Kidney glomerular epithelial cell (primary cell): ENCODE results near the gene PID1.

Experiments
- DNase-seq: peaks from one replicate; lab custom pipeline; 2025; lab: John Stamatoyannopoulos, UW

Gene PID1

GRCh38 chr2:229270551-229271410, at the start of gene PID1:
TSS of gene PID1 (minus strand) at chr2:229271287. CDS start at chr2:229271043, 244 bp downstream.
- DNase-seq: no peak

GRCh38 chr2:229319558-229319957, 48.5 kb upstream of the PID1 start:
- DNase-seq: no peak

- DNase-seq: no peak
Measured at GRCh38 chr2:229314117-229314516, 43.0 kb upstream of the PID1 start.

- DNase-seq: no peak
Measured at GRCh38 chr2:229313591-229313990, 42.5 kb upstream of the PID1 start.

- no peak for DNase-seq
Measured at GRCh38 chr2:229301237-229301636, 30.1 kb upstream of the PID1 start.

GRCh38 chr2:229300790-229301189, 29.7 kb upstream of the PID1 start:
- no peak for DNase-seq

GRCh38 chr2:229300371-229300770, 29.3 kb upstream of the PID1 start:
- no peak for DNase-seq

GRCh38 chr2:229297247-229297646, 26.2 kb upstream of the PID1 start:
- DNase-seq: no peak

- no peak for DNase-seq
Measured at GRCh38 chr2:229296536-229296935, 25.4 kb upstream of the PID1 start.

- DNase-seq: no peak
Measured at GRCh38 chr2:229296016-229296415, 24.9 kb upstream of the PID1 start.

- DNase-seq: no peak
Measured at GRCh38 chr2:229287823-229288222, 16.7 kb upstream of the PID1 start.

GRCh38 chr2:229282758-229283546, 11.9 kb upstream of the PID1 start:
- no peak for DNase-seq

GRCh38 chr2:229279516-229279915, 8.4 kb upstream of the PID1 start:
- DNase-seq: no peak

- no peak for DNase-seq
Measured at GRCh38 chr2:229275506-229275905, 4.4 kb upstream of the PID1 start.

GRCh38 chr2:229273723-229274338, 2.7 kb upstream of the PID1 start:
- peak; percentile 79 for DNase-seq

GRCh38 chr2:229273006-229273722, 2.1 kb upstream of the PID1 start:
- DNase-seq: peak; percentile 79

GRCh38 chr2:229269941-229270340, 1.1 kb downstream of the PID1 start:
- DNase-seq: no peak

- DNase-seq: no peak
Measured at GRCh38 chr2:229269146-229269545, 1.9 kb downstream of the PID1 start.

GRCh38 chr2:229268626-229269025, 2.5 kb downstream of the PID1 start:
- no peak for DNase-seq

- no peak for DNase-seq
Measured at GRCh38 chr2:229267080-229267479, 4.0 kb downstream of the PID1 start.

- DNase-seq: no peak
Measured at GRCh38 chr2:229265727-229266126, 5.4 kb downstream of the PID1 start.

- no peak for DNase-seq
Measured at GRCh38 chr2:229261599-229261998, 9.5 kb downstream of the PID1 start.
